Effector CD4-positive, alpha-beta T cell (primary cell): ENCODE data around the gene SPATA31C1.
"Not testable (repeated sequence)": the region's sequence is repeated elsewhere in the genome, so short reads cannot be mapped to it uniquely, and the experiment has no call there.

ENCODE experiments used
- DNase-seq: peaks from one replicate; pipeline ENCODE4 v3.0.0-alpha.2; 2020

Gene SPATA31C1

GRCh38 chr9:87938336-87938735 is 20.6 kb downstream of the SPATA31C1 start:
- DNase-seq = not testable (repeated sequence)

- DNase-seq = not testable (repeated sequence)
These were observed 21.3 kb downstream of the SPATA31C1 start for GRCh38 chr9:87939096-87939495.

GRCh38 chr9:87944096-87944495 is 26.3 kb downstream of the SPATA31C1 start:
- DNase-seq = no peak

- no peak for DNase-seq
These were observed 26.9 kb downstream of the SPATA31C1 start for GRCh38 chr9:87944682-87945081.

- DNase-seq = no peak
These were observed 32.5 kb downstream of the SPATA31C1 start for GRCh38 chr9:87950296-87950695.

GRCh38 chr9:87950765-87951488 is 33.2 kb downstream of the SPATA31C1 start:
- no peak for DNase-seq

- DNase-seq = no peak
These were observed 36.5 kb downstream of the SPATA31C1 start for GRCh38 chr9:87954230-87954629.

- no peak for DNase-seq
These were observed 40.1 kb downstream of the SPATA31C1 start for GRCh38 chr9:87957839-87958238.

GRCh38 chr9:87958591-87958990 is 40.8 kb downstream of the SPATA31C1 start:
- no peak for DNase-seq

- DNase-seq = no peak
These were observed 42.3 kb downstream of the SPATA31C1 start for GRCh38 chr9:87959916-87960581.

- no peak for DNase-seq
These were observed 46.0 kb downstream of the SPATA31C1 start for GRCh38 chr9:87963770-87964169.

- no peak for DNase-seq
These were observed 47.1 kb downstream of the SPATA31C1 start for GRCh38 chr9:87964826-87965225.

GRCh38 chr9:87968155-87968554 is 50.4 kb downstream of the SPATA31C1 start:
- DNase-seq = no peak

GRCh38 chr9:87970602-87971001 is 52.8 kb downstream of the SPATA31C1 start:
- no peak for DNase-seq

GRCh38 chr9:87973122-87973521 is 55.4 kb downstream of the SPATA31C1 start:
- DNase-seq = no peak
